CD4-positive, alpha-beta T cell treated with Interleukin-15 for 4 hours (primary cell): Measurements from ENCODE around the gene AVPI1.
"Not testable (repeated sequence)": the region's sequence is repeated elsewhere in the genome, so short reads cannot be mapped to it uniquely, and the experiment has no call there.

Experiments used
- DNase-seq: peaks from one replicate; pipeline ENCODE4 v3.0.0-alpha.2; 2020; ENCODE audit warnings: low spot score

AVPI1 gene

GRCh38 chr10:97682042-97682441 lies 5.0 kb downstream of the AVPI1 start:
- no peak for DNase-seq

- no peak for DNase-seq
Observed at GRCh38 chr10:97679594-97679993, 7.4 kb downstream of the AVPI1 start.

DNA sequence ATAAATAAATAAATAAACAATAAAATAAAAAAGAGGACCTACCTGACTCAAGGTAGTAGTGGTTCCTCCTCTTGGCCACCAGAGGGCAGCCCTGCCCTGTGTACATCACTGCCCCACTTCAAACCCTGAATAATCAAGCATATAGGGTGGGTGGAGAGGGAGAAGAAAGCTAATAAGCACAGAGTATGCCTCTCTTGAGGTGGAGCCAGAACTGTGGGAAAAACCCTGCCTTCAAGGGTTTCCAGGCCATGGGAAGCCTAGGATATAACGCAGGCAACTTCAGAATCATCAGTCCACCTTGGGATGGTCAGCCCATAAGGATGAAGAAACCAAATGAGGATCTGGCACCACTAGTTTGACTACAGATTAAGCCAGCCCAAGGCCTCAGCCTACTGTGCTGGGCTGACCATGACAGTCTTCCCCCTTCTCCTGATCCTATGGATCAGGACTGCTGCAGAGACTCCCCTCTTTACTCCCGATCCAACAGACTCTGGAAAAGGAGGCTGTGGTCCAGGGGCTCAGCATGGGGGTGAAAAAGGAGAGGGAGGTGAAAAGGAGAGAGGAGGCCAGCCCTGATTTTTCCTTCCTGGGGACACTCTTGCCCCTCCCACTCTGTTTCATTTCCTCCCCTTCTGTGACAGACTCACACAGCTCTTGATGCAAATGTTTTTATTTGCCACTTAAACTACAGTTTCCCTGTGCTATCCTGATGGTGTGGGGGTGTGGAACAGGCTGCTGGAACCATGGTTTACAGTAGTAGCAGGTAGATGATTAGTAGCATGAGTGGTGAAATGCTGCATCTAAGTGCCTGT lies 10.1 kb downstream of the AVPI1 start:
- DNase-seq: peak; percentile 45

GRCh38 chr10:97675222-97675621 lies 11.8 kb downstream of the AVPI1 start:
- DNase-seq: no peak

- no peak for DNase-seq
Observed at GRCh38 chr10:97673736-97674525, 13.1 kb downstream of the AVPI1 start.

GRCh38 chr10:97669571-97669970 lies 17.5 kb downstream of the AVPI1 start:
- no peak for DNase-seq

DNA sequence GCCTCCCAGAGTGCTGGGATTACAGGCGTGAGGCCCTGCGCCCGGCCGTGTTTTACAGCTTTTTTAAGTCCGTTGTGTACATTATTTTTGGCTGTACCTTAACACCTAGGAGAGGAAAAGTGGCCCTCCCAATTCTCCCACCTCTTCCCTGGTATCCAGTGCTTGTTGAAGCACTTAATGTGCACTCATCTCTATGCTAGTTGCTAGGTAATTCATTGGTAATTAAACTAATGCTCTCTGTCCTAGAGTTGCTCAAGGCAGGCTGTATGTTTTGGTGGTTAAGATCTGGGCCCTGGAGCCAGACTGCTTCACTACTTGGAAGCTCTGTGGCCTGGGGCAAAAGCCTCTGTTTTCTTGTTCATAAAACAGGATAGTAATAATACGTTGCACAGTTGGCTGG lies 19.6 kb downstream of the AVPI1 start:
- no peak for DNase-seq

GRCh38 chr10:97666992-97667391 lies 20.0 kb downstream of the AVPI1 start:
- no peak for DNase-seq

DNA sequence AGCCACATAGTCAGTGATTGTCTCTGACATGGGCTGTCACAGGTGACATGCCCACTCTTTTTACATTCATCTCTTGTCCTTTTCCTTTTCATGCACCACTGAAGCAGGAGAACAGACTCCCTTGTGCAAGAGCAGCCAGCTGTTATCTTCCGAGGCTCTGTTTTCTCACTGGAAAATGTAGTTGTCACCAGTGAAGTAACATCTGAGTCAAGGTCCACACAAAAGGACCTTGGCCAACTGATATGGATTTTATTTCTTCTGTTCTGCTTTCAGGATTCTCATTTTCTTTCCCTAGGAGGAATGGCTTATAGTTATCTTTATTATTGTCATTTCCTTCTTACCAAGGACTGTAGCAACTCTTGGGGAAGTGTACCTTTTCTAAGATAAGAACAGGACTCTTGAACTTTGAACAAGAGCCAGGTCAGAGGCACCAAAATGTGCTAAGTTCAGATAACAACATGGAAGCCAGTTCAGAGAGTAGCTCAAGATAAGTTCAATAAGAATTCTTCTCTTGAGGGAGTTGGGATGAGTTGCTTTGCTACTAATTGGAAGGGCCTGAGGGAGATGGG lies 22.7 kb downstream of the AVPI1 start:
- no peak for DNase-seq

DNA sequence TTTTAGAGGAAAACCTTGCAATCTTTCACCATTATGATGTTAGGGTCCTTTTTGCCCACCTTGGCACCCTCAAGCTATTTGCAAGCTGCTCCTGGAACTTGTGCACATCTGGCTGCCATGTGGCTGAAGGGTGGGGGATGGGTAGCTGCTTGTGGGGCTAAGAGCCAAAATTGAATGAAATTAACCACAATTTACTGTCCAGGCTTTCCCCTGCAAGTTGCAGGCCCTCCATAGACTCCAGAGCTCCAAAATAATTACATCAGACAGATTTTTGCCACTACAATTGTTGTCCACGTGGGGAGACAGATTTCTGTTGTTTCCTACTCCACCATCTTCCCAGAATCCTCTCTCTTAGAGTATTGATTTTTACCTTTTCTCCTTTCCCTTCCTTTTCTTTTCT lies 27.5 kb downstream of the AVPI1 start:
- DNase-seq: no peak

GRCh38 chr10:97656777-97657176 lies 30.3 kb downstream of the AVPI1 start:
- DNase-seq: no peak

DNA sequence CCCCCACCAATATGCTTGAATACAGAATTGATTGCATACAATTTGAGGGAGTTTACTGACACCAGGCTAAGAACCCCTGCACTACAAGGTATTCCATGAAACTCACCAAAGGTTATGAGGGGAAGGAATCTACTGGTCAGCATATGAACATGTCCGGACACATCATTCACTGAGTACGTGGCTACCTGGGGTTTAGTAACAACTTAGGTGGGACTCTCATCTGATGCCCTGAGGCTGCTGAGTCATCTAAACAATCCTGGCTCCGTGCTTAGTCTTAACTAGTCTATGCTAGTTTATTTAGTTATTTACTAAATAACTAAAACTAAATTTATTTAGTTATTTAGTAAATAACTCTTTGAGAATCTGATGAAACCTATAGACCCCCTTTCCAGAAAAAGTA lies 35.3 kb downstream of the AVPI1 start:
- DNase-seq: no peak

GRCh38 chr10:97650726-97651125 lies 36.3 kb downstream of the AVPI1 start:
- no peak for DNase-seq

GRCh38 chr10:97649405-97649750 lies 37.7 kb downstream of the AVPI1 start:
- not testable (repeated sequence) for DNase-seq

DNA sequence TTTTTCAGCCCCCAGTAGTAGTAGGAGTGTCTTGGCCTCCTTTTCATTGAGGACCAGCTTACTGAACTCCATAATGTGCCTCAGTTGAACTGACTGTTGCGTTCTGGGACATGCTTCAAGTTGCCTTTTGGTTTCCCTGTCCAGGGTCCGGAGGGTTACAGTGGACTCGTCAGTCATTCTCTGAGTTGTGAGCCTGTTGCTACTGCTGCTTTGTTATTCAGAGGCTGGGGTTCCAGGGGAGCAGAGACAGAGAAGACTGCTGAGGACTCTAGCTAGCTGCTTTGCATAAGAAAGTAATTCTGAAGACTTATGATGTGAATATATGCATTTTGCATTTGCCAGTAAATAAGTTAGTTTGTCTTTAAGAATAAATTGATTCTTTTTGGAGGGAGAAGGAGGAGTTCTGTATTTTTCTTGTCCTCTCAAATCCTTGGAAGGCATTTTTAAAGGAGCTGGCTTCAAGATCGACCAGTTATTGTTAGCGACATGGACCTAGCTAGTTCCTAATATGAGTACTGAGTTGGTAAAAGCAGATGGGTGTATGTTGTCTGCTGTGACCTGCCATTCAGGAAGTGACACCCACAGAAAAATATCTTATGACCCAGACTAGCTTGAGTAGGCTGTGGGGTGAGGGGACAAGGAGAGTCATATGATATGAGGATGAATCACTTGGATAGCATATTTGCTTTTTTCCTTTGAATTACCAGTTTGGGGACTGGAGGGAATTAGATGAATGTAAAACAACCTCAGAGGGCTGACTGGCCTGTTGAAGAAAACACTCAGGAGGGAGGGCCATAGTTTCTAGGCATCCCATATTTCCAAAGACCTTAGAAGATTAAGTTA lies 38.3 kb downstream of the AVPI1 start:
- peak; percentile 59 for DNase-seq

GRCh38 chr10:97647556-97647955 lies 39.5 kb downstream of the AVPI1 start:
- no peak for DNase-seq

DNA sequence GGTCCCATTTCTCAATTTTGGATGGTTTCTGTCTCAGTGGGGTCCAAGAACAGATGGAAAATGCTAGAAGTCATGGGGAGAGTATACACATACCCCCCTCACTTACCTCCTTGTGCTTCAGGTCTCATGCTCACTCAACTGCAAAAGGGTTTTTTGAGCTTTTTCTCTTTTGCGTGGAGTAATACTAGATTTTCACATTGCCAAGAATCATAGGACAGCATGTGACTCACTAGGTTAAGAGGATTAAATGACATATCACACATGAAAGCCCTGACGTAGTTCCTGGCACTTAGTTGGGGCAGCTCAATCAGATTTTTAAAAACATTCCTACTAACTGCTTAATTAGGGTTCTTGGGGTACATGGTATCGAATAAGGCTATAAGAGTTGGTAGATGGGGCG lies 42.1 kb downstream of the AVPI1 start:
- no peak for DNase-seq

GRCh38 chr10:97643441-97643985 lies 43.5 kb downstream of the AVPI1 start:
- DNase-seq: no peak

DNA sequence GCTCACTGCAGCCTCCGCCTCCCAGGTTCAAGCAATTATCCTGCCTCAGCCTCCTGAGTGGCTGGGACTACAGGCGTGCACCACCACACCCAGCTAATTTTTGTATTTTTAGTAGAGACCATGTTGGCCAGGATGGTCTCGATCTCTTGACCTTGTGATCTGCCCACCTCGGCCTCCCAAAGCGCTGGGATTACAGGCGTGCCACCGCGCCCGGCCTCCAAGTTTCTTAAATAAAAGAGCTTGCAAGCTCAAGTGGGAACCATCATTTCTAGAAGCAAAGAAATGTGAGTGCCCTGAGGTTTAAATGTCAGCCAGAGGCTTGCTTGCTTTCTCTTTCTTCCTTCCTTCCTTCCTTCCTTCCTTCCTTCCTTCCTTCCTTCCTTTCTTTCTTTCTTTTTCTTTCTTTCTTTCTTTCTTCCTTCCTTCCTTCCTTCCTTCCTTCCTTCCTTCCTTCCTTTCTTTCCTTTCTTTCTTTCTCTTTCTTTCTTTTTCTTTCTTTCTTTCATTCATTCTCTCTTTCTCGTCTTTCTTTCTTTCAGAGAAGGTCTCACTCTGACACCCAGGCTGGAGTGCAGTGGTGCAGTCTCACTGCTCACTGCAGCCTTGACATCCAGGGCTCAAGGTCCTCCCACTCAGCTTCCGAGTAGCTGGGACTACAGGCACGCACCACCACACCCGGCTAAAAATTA lies 44.4 kb downstream of the AVPI1 start:
- DNase-seq: not testable (repeated sequence)

DNA sequence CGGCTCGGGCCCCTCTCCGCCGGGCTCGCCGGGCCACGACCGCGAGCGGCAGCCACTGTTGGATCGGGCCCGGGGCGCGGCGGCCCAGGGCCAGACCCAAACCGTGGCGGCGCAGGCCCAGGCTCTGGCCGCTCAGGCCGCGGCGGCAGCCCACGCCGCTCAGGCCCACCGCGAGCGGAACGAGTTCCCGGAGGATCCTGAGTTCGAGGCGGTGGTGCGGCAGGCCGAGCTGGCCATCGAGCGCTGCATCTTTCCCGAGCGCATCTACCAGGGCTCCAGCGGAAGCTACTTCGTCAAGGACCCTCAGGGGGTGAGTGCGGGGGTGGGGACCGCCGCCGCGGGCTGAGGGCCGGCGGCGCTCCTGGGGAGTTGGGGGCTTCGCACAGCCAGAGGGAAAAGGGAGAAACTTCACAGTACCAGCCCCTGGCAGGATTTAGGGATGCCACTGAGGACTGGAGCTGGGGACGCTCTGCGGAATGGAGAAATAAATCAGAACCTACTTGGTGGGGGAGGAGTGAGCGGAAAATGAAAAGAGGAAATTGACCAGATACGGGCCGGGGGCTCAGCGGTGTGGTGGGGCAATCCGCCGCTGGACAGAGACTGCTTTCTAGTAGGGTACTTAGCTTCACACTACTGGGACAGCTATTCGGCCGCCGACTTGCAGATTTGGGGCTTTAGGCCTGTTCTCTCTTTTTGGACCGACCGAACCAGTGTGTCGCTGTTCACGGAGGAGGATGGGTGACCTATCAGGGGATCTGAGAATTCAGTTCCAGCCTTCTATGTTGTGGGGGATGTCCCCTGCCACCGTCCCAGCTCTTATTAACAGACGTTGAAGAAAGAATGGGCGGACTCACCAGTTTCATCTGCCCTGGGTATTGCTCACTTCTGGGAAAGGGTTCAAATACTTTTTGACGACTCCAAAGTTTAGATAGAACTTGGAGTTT lies 45.9 kb downstream of the AVPI1 start:
- no peak for DNase-seq
